NCI-H187 treated with DMSO at 0.1 percent for 48 hours (cell line): Measurements from ENCODE around the gene FN1.
"Not testable (repeated sequence)": the region's sequence is repeated elsewhere in the genome, so short reads cannot be mapped to it uniquely, and the experiment has no call there.

Experiments
- DNase-seq: peaks from one replicate; lab custom pipeline; 2025; lab: John Stamatoyannopoulos, UW

Gene FN1

DNA sequence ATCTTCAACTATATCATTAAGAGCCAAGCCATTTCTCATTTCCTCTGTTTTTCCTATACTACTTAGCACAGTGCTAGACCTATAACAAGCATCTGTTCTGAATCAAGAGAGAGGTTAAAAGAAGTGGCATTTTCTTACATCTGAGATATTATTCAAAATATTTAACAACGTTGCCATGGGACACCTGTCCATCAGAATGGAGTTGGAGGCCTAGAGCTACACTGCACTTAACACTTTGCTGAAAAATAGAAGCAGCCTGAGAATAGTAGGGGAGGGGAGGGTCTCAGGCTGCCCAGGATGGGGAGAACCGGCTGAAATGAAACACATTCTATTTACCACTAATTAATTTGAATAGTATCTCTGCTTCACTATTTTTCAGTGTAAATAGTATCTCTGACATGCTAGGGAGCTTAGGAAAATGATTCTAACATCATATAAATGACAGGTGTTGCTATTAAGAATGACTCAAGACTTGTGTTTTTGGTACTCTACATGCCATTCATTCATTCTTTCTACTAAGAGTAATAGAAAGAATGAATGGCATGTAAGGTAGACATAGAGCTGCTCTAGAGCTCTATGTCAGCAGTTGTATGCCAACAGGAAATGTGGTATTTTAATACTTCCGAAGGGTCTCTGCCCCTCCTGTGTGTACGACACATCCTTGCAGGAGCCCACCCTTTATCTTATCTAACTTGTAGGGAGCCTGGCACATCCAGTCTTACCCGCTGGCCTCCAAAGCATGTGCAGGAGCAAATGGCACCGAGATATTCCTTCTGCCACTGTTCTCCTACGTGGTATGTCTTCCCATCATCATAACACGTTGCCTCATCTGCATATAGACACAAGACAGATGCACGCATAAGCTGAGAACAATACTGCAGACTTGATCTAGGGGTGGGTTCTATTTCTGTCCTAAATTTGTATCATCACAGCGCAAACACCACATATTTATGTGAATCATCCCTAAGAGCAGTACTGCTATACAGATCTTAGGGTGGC, 71.4 kb downstream of the FN1 start:
- DNase-seq: no peak

DNA sequence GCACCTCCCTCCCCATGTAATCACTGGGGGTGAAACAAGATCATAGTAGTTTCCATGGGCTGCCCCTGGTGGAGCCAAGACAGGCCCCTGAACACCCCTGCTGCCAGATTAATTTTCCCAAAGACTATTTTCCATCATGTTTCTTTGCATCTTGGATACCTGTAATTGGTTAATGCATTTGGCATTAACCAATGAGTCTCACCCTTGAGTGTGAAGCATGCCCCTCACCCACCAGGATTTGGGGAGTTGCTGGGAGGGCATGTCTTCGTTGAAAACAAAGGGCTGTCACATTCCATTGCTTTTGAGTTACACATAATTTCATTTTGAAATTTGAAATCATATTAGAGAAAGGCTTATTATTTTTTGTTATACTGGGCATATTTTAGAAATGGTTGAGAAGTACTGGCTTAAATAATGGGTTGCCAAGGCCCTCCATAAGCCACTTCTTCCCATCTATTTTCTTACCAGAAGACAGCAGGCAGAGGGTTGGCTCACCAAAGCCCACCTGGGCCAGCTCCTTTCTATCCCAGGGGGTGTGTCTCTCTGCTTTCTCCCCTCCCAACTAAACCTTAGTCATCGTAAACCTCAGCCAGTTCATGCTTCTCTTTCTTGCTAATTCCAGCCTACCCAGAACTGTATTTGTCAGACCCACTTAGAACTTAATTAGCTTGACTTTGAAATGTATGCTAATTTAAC, 72.3 kb downstream of the FN1 start:
- DNase-seq: no peak

DNA sequence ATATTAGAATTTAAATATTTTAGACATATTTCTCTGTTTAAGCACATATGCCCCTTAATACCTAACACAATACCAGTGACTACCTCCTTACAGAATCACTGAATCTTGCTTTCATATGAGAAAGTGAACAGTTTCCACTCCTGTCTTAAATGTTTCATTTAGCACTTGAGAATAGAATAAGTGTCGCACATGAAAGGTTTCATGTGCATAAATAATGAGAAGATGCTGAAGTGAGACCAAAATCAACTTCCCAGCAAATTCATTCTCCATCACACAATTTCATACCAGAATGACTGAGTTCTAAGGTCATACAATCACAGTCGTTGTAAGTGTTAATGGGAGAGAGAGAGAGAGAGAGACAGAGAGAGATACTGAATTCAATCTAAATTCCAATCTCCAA, 72.8 kb downstream of the FN1 start:
- DNase-seq: no peak

DNA sequence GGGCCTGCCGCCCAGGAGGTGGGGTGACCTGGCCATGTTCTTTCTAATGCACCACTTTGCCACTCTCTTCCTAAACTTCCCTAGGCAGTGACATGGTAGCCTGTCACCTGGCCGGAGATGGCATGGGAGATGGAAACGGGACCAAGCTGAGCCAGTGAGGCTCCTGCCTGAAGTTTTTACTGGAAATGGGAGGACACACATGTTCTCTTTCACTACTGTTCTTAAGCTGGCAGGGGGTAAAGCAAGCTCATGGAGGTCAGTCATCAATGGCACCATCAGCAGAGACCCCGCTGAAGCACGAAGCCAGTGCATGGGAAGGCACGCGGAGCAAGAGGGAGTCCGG, 73.3 kb downstream of the FN1 start:
- DNase-seq: no peak

DNA sequence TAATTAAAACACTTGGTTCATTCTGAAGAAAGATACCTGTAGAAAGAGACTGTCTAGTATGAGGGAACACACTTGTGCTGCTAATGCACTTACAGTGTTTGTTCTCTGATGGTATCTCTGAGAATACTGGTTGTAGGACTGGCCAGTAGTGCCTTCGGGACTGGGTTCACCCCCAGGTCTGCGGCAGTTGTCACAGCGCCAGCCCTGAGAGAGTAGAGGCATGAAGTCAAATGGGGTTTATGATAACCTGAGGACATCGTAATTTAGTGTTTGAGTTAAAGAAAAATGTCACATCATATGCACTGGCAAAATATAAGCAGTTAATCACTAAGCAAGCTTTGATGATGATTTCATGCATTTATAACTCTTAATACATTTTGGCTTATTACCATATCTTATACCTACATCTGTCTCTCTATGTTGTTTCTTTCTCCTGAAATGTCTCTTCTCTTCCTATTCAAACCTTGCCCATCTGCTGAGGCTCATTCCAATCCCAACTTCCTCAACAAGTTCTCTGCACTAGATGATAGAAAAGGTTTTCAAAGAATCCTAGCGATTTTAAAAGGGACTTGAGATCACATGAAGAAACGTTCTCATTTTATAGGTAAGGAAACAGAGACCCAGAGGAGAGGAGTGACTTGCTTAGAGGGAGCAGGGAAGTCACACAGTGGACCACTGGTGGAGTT, 73.8 kb downstream of the FN1 start:
- no peak for DNase-seq

DNA sequence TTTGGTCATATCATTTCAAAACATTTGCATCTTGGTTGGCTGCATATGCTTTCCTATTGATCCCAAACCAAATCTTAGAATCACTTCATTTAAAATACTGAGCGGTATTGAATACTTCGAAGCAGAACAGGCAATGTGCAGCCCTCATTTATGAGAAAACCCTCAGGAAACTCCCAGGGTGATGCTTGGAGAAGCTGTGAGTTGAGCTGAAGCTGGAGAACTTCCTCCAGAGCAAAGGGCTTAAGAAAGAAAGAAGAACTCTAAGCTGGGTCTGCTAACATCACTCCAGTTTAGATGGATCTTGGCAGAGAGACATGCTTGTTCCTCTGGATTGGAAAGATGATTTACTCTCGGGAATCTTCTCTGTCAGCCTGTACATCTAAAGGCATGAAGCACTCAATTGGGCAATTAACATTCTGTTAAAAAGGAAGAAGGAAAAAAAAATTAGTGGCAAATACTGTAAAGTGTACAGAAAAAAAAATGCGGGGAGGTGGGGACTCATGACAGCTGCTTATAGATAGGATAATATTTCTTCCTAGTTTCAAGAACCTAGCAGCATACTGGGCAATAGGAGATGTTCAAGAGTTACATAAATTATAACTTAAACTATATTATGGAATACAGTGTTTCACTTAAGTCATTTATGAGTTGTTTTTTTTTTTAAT, 74.5 kb downstream of the FN1 start:
- no peak for DNase-seq

DNA sequence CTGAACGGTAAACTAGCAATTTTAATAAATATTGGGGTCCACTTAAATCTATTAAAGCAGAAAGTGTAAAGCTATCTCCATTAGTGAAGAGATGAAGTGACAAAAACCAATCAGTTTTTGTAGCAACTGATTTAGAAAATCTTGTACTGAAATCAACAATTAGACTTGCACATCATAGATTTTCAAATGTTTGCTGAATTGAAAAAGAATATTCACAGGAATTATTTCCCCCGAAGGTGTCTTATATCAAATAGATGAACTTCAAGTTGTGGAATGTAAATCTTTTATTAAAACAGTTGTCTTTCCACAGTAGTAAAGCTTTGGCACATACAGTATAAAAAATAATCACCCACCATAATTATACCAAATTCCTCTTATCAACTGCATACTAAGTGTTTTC, 75.3 kb downstream of the FN1 start:
- no peak for DNase-seq

DNA sequence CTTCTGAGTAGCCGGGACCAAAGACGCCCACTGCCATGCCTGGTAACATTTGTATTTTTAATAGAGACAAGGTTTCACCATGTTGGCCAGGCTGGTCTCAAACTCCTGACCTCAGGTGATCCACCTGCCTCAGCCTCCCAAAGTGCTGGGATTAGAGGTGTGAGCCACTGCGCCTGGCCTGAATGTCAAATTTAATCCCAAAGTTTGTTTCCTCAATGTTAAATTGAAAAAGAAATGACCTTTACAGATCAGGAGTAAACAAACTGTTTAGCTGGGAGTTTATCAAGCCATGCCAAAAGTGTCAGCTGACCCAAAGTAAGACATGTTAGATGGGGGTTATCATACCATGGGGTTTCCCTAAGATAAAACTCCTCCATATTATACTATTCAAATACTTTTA, 75.8 kb downstream of the FN1 start:
- DNase-seq: not testable (repeated sequence)

DNA sequence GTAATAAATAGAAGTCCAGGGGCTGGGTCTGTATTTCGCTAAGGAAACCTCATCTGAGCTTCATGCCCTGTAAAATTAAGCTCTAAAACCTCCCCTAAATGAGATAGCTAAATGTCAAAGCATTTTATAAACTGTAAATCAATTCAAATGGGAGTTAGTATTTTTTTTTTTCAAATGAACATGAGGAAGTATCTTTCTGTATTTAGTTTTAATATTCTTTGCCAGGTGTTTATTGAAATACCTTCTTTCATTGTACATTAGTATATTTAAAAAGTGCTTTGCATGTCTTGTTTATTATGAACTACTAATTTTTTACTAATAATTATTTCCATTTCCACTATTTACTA, 76.3 kb downstream of the FN1 start:
- no peak for DNase-seq

DNA sequence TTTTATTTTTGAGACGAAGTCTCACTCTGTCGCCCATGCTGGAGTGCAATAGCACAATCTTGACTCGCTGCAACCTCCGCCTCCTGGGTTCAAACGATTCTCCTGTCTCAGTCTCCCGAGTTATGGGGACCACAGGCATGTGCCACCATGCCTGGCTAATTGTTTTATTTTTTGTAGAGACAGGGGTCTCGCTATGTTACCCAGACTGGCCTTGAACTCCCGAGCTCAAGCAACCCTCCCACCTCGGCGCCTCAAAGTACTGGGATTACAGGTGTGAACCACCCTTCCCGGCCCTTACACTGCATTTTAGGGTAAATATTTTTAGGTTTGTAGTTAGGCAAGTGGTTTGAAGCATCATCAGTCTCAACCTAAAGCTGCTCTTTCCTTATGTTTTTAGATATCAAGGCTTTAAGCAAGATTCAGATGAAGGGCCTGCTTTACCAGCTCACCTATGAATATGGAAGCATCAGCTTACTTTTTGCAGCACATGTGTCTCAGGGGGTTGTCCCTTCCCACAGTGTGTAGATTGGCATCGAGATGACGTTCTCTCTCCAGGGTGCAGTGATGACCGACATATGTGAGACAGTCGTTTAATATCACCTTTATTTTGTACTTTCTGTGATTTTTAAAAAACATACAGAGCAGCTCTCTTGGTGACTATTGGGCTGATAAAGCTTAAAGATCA, 76.8 kb downstream of the FN1 start:
- no peak for DNase-seq

DNA sequence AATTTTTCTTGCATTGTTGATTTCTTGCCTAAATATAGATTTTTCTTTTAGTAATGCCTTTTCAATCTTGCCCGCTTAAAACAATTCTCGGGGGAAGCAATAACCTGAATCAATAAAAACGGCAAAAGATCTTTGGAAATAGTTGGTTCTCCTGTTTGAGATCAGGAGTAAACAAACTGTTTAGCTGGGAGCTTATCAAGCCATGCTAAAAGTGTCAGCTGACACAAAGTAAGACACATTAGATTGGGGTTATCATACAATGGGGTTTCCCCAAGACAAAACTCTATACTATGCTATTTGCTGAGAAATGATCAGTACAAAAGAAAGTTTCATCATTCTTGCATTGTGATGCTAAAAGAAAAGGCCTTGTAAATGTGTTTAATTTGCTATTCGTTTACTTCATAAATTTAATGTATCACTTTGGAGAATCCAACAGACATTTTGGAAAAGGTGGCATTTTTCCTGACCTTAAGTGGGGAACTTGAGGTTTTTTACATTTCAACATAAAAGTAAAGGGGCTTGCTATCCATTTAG, 77.5 kb downstream of the FN1 start:
- DNase-seq: no peak

DNA sequence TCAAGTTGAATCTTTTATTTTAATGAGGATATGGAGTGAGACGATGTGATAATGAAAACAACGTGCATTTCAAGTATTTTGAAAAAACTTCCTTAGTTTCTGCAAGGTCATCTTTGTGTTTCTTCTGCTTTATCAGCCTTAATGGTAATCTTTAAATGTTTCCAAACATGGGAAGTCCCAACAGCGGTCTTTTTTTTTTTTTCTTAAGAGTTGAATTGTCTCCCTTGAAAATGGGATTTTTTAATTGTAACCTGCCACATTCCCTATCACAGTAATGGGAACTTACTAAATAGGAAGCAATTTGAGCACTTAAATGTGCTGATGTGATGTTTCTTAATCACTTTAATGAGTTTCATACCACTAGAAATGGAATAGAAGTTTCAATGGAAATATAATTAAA, 78.2 kb downstream of the FN1 start:
- DNase-seq: no peak

DNA sequence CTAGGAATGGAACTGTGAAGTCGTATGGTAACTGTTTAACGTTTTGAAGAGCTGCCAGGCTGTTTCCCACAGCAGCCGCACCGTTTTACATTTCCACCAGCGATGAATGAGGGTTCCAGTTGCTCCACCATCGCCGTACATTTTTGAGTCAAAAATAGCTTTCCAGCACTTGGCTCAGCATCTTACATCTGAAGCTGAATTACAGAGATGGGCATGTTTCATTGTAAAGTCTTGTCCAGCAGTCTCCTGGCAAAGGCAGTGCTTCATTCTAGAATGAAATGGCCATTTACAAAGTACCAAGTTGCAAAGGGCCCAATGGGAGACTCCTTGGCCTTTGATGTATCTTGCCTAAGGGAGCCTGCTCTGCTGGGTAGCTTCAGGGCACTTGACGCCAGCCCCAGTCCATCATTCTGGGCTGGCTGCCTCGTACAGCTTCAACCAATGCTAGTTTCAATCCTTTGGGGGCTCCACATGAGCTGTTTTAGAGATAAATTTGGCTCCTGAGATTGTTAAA, 78.9 kb downstream of the FN1 start:
- DNase-seq: no peak

DNA sequence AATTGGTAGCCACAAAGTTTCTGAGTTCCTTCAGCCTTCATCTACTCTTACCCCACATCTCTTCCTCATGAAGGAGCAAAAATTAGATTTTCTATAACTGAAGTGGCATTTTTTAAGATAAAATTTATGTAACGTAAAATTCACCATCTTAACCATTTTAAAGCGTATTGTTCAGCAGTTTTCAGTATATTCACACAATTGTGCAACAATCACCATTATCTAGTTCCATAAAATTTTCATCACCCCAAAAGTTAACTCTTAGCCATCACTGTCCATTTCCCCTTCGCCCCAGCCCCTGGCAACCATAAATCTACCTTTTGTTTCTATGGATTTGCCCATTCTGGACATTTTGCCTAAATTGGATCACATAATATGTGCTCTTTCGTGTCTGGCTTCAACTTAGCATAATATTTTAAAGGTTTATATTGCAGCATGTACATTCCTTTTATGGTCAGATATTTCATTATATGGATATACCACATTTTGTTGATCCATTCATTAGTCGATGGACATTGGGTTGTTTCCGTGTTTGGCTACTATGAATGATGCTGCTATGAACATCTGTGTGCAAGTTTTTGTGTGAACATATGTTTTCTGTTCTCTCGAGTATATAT, 79.4 kb downstream of the FN1 start:
- no peak for DNase-seq

DNA sequence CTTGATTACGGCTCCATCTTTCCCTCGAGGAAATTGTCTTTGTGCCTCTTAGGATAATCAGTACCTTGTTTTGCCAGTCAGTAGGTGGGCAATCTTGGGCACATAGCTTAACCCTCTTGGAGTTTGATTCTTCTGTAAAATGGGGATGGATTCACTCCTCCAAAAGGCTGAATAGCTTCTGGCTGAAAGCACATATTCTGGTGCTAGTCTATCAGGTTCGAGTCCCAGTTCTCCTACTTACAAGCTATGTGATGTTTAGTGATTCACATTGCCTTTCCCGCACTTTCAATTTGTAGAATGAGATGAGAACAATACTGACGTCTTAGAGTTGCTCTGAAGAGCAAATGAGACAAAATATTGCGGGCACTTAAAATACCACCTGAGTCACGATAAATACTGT, 80.1 kb downstream of the FN1 start:
- no peak for DNase-seq

DNA sequence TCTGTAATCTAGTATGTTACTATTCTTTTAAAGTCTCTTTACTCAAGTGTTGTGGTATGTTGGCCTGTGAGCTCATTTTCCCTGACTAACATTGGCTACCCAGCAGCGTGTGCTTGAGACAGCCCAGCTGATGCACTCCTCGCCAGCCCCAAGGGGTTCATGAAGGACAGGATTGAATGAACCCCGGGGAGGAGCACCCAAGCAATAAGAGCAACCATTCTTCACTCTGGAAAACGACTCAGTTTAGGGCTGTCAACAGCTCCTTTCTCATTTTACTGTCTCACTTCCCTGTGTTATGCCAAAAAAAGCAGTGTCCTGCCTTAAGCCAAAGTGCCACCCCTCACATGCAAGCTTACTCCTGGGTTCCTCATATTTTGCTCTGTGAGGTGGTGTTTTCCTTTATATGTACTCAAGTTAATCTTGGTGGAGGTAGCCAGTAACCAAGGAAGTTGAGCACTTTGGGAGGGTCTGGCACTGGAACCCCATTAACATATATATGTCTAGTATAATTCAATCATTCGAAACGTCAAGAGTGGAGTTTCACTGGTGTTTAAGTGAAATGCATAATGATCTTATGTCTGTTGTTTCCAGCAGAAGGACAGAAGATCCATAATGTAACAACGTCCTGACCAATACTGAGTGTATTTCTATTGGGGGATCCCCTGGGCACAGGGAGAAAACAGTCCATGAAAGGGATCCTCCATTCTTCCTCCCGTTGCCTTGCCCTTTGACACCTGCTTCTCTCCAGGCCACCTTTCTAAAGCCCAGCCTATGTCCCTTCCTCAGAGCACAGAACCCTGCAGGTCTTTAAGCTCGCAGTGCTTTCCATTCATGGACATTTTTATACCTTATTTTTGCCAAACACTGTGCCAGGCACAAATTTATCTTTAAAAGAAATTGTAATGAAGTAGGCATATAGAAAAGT, 80.8 kb downstream of the FN1 start:
- DNase-seq: no peak

DNA sequence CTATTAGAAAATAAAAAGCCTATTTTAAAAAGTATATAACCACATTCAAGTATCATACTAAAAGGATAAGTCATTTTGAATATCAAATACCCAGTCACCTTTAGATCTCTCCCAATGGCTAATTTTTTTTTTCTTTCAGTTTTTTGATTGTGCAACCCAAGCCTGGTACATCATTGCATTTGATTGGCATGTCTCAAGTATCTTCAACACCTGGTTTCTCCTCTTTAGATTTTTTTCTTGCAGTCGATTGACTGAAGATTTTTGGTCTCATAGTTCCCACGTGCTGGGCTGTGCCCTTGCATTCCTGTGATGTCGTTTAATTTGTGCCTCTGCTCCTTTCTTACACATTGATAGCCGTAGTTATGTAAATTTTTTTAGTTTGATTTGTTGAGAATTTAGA, 83.3 kb downstream of the FN1 start:
- no peak for DNase-seq

DNA sequence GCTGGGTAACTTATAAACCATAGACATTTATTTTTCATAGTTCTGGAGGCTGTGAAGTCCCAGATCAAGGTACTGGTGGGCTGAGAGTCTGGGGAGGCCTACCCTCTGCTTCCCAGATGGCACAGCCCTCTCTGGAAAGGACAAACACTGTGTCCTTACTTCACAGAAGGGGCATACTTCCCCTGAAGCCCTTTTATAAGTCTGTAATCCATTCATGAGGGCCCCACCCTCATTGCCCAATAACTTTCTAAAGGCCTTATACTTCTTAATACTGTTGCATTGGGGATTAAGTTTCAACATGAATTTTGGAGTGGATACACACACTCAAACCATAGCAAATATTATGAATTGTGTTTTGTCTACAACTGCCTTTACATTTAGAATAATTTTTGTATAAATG, 88.0 kb downstream of the FN1 start:
- no peak for DNase-seq

DNA sequence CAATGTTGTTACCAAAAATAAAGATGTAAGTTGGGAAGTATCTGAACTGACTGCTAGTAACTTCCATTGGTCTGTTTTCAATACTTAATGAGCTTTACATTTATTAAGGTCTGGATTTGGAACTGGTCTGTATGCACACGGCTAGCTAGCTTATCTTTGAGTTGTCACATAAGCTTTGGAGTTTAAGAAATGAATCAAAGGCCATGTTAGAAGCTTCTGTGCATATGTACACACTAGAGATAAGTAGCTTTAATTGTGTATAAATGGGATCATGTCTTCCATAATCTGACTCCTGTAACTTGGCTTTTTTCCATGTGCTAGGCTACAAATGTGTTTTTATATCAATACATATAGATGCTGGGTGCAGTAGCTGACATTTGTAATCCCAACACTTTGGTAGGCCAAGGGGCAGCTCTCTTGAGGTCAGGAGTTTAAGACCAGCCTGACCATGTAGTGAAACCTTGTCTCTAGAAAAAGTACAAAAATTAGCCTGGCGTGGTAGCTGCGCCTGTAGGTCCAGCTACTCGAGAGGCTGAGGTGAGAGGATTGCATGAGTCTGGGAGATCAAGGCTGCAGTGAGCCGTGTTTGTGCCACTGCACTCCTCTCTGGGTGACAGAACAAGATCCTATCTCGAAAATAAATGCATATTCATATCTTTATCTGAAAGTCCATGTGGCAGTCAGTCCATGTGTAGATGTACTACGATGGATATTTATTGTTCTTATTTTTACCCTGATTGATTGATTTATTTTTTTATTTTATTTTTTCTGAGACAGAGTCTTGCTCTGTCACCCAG, 96.8 kb downstream of the FN1 start:
- no peak for DNase-seq
